Activated CD8-positive, alpha-beta T cell treated with anti-CD3 and anti-CD28 coated beads, Interleukin-2, amount 10 ng/mL, durations not matched to agents 7 days and 5 days (primary cell): Measurements from ENCODE around the gene AGTRAP. TPM values are rescaled to one million over a fixed set of nuclear protein-coding genes. Genes with fewer than 3 reads are reported as not detected.
A peak's percentile ranks its signal among the peaks of the same experiment; 100 is the strongest.

ENCODE experiments used
- ATAC-seq: fragments of 150-1000 bp; cut with Tn5 transposase; one replicate; pipeline ENCODE4 v1.10.0; 2021; ENCODE audit warnings: moderate library complexity
- CTCF ChIA-PET: fragments of 350-600 bp; sonication (Branson Sonifier 250); formaldehyde crosslinking; loops from one replicate; lab custom pipeline; 2021; ENCODE audit warnings: antibody characterized with exemption; lab: Charles Lee
- POLR2A ChIA-PET: fragments of 350-600 bp; sonication (Branson Sonifier 250); formaldehyde crosslinking; loops from one replicate; lab custom pipeline; 2021; ENCODE audit warnings: antibody characterized with exemption; lab: Charles Lee
- DNase-seq: peaks from one replicate; pipeline ENCODE4 v3.0.0-alpha.2; 2020
- H3K27ac Mint-ChIP-seq: one replicate; pipeline ENCODE4 v1.8.0; 2021; ENCODE audit warnings: mild to moderate bottlenecking, mixed read lengths
- H3K27me3 Mint-ChIP-seq: one replicate; pipeline ENCODE4 v1.8.0; 2021; ENCODE audit warnings: low read depth, mixed read lengths
- H3K36me3 Mint-ChIP-seq: one replicate; pipeline ENCODE4 v1.8.0; 2021; ENCODE audit warnings: low read depth, mixed read lengths
- H3K4me1 Mint-ChIP-seq: one replicate; pipeline ENCODE4 v1.8.0; 2021; ENCODE audit warnings: low read depth, mixed read lengths
- H3K4me3 Mint-ChIP-seq: one replicate; pipeline ENCODE4 v1.8.0; 2021; ENCODE audit warnings: mild to moderate bottlenecking, mixed read lengths
- H3K9me3 Mint-ChIP-seq: one replicate; pipeline ENCODE4 v1.8.0; 2022; ENCODE audit warnings: mixed read lengths; ENCODE audit not compliant: insufficient read depth
- total RNA-seq, 2 experiments: library from RNA; stranded (reverse); gene quantifications; one replicate each; pipeline ENCODE4 v1.2.3, GENCODE V29; 2021

The AGTRAP gene, protein sequence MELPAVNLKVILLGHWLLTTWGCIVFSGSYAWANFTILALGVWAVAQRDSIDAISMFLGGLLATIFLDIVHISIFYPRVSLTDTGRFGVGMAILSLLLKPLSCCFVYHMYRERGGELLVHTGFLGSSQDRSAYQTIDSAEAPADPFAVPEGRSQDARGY
- total RNA-seq: 10 to 100 TPM; 82.5 to 84.2 TPM

DNA sequence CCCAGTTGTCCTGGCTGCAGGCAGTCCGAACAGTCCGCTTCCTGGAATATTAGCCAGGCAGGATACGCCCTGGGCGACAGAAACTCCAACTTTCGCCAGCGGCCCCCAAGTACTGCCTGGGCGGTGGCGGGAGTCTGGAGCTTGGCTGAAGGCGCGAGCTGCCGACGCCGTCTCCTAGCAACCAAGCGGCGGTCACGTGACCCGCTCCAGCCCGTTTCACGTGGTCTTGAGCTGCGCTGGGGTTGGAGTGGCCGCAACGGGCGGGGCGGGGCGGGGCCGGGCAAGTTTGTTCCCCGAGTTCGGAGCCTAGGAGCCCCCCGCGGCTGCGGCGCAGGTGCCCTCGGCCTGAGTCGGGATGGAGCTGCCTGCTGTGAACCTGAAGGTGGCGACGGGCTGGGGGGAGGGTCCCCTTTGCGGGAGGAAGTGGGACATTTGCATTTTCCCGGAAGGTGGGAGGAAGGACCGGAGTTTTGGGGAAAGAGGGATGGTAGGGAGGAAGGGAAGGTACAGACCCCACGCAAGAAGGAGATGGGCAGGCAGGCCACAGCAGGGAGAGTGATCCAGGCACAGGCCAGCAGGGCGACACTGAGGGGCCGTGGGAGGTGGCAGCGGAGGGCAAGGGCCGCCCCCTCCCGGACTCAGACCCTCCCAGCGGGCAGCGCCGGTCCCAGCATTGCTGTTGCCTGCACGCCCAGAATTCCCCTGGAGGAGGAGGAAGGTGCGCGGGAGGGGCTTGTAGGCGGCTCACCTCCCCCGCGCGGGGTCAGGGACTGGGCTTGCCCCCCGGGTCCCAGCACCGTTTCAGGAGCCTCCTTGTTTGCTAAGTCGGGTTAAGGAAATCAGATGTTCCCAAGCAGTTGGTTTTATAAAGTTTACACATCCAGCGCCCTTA, at the start of gene AGTRAP:
Gene AGTRAP (plus strand): TSS at position 283 of the 892 bp plus-strand sequence. CDS start 73 bp downstream, at position 356.
- ChIA-PET POLR2A (interaction anchor here (0.6 to 2.2 kb wide), 5 partner anchors 16 to 1259 kb away, joined by 3 to 11 read pairs (median 8); partner anchors contain the start of gene FBXO6), CTCF (interaction anchor here (1.0 to 4.1 kb wide), 7 partner anchors 13 to 93 kb away, joined by 3 to 36 read pairs (median 10); partner anchors contain the start of genes FBXO6 and MAD2L2)
- Mint-ChIP-seq H3K4me3 (peak within 1 kb of the TSS; percentile 98), H3K27ac (peak within 1 kb of the TSS; percentile 91), H3K27me3 (no peaks in the 10 kb centered on the region), H3K4me1 (peaks cover 74% of the 10 kb centered on the region), H3K36me3 (peaks cover 34% of the 10 kb centered on the region), H3K9me3 (no peaks in the 10 kb centered on the region)
- peak; percentile 81 for ATAC-seq
- DNase-seq: peak; percentile 94

DNA sequence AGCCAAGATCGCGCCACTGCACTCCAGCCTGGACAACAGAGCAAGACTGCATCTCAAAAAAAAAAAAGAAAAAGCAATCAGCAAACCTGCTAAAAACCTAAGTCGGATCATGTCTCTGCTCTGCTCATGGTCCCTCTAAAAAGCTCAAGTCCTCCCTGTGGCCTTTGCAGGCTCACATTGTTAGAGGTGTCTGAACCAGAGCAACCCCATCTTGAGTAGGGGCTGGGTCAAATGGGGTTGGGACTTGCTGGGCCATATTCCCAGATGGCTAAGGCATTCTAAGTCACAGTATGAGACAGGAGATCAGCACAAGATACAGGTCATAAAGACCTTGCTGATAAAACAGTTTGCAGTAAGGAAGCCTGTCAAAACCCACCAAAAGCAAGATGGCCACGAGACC, 47.4 kb upstream of the AGTRAP start:
- Mint-ChIP-seq H3K27ac (no peak overlapping the region), H3K36me3 (peaks cover 1% of the 10 kb centered on the region), H3K9me3 (no peaks in the 10 kb centered on the region), H3K4me1 (peaks cover 29% of the 10 kb centered on the region), H3K27me3 (peaks cover 48% of the 10 kb centered on the region), H3K4me3 (no peak overlapping the region)
- ChIA-PET CTCF (interaction anchor here (3.8 kb wide), 1 partner anchor 31 kb away, joined by 10 read pairs; no protein-coding TSS in a partner anchor), POLR2A (no interaction called here)
- no peak for DNase-seq
- no peak for ATAC-seq

DNA sequence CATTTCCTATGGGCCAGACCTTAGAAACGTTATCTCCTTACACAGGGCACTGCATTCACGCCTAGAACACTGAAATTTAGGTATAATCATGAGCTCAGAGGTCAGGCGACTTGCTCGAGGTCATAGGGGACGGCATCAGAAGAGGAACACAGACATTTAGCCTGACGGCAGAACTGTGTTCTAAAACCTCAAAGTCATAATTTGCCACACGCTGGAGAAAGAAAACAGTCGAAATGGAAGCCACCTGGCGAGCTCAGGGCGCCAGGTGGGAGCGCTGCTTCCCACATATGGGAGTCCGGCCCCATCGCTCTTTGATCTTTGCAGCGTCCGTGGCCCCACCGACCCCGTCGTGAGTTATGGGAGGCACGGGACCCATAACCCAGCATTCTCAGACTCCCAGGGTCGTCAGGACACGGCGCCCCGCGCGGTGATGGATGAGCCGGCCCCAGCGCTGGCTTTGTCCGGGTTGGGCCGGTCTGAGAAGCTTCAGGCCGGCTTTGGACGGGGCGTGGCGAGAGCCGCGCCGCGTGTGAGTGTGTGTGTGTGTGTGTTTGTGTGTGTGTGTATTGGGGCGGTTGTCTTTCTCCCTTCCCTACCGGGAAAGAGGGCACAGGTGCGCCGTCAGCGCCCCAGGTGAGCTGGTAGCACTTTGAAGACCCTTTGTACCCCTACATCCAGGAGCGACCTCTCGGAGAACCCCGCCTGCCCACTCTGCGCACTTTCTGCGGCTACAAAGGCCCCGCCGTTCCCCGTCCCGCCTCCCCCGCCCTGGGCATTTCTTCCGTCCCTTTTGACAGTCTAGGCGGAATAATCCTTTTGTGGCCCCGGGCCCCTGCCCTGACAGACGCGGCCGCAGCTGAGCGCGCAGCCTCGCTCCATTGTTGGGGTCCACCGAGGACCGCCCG, 45.3 kb upstream of the AGTRAP start:
- Mint-ChIP-seq H3K9me3 (no peaks in the 10 kb centered on the region), H3K4me1 (peaks cover 36% of the 10 kb centered on the region), H3K4me3 (peak overlapping the region; percentile 73), H3K36me3 (peaks cover 1% of the 10 kb centered on the region), H3K27ac (no peak overlapping the region), H3K27me3 (peaks cover 46% of the 10 kb centered on the region)
- ATAC-seq: peak; percentile 7
- DNase-seq: no peak
- ChIA-PET POLR2A (interaction anchor here (0.9 to 1.8 kb wide), 4 partner anchors 9 to 217 kb away, joined by 3 to 10 read pairs (median 5); partner anchors contain the start of gene FBXO6), CTCF (interaction anchor here (0.7 to 2.0 kb wide), 4 partner anchors 26 to 114 kb away, joined by 3 to 7 read pairs (median 3); partner anchors contain the start of gene FBXO6)

DNA sequence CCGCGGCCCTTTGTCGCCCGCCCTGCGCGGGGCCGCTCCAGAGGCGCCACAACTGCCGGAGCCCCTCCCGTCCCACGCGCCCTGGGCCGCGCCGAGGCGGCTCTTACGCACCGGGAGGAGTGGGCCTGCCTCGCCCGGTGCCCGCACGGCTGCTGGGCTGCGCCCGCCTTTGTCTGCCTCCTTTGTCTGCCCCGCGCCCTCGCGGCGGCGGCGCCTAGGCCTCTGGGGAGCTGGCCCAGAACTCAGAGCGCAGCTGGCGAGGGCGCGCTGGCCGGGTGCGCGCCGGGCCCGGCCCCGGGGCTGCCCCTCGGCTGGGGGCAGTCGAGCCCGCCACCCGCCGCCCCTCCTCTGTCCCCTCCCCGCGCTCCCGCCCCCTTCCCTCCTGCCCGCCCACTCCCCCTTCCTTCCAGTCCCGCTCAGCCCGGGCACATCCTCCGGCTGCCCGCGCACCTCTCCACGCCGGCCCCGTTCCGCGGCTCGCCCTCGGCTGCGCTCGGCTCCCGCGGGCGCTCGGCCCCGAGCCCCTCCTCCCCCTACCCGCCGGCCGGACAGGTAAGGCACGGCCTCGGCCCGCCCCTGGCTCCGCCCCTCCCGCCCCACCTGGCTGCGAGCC, 44.5 kb upstream of the AGTRAP start, which contains the start of gene DRAXIN:
Gene DRAXIN (plus strand): TSS at position 409 of the 613 bp plus-strand sequence. CDS start 14,549 bp downstream, outside the sequence.
- peak within 1 kb of the TSS; percentile 73 for H3K4me3 Mint-ChIP-seq
- ChIA-PET POLR2A (interaction anchor here (1.0 to 1.8 kb wide), 2 partner anchors 27 to 217 kb away, joined by 3 to 10 read pairs; partner anchors contain the start of gene FBXO6), CTCF (interaction anchor here (2.0 kb wide), 1 partner anchor 28 kb away, joined by 7 read pairs; no protein-coding TSS in a partner anchor)
- peaks cover 1% of the 10 kb centered on the region for H3K36me3 Mint-ChIP-seq
- peak; percentile 29 for DNase-seq
- peaks cover 36% of the 10 kb centered on the region for H3K4me1 Mint-ChIP-seq
- H3K9me3 Mint-ChIP-seq: no peaks in the 10 kb centered on the region
- peak within 1 kb of the TSS; percentile 91 for H3K27ac Mint-ChIP-seq
- H3K27me3 Mint-ChIP-seq: peaks cover 41% of the 10 kb centered on the region
- peak; percentile 45 for ATAC-seq

DNA sequence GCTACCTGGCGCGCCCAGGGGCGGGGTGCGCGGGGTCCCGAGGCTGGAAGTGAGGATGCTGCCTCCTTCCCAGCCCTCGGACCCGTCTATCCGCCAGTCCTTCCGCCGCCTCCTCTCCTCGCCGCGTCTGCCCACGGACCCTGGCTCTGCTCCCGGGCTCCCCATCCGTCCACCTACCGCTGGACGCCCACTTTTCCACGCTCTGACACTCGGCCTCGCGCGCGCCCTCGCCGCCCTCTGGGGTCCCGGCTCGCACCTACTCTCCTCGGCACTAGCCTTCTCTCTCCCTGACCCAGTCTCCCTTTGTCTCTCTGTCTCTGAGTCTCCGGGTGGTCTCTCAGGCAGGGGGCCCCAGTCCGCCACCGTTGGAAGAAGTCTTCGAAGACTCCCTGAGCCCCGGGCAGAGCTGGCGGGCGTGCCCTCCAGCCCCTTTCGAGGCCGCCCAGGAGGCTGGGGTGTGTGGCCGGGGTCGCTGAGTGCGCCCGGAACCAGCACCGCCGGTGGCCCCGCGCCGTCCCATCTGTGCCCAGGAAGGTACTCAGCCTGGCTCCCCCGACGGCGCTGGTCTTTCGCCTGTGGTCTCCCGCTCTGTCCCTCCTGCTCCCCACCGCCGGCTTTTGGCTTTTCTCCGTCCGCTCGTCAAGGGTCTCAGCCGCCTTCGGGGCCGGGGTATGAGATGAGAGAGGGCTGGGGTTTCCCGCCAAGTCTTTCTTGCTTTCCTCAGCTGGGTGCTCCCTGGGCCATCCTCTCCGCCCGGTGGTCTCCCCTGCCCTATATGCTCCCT, 43.8 kb upstream of the AGTRAP start:
- ATAC-seq: peak; percentile 12
- POLR2A ChIA-PET: interaction anchor here (0.7 to 1.2 kb wide), 3 partner anchors 11 to 216 kb away, joined by 3 to 7 read pairs (median 4); partner anchors contain the start of gene MAD2L2
- peak overlapping the region; percentile 71 for H3K4me3 Mint-ChIP-seq
- CTCF ChIA-PET: interaction anchor here (0.7 to 1.2 kb wide), 2 partner anchors 27 kb away, joined by 5 to 8 read pairs; no protein-coding TSS in a partner anchor
- peaks cover 38% of the 10 kb centered on the region for H3K4me1 Mint-ChIP-seq
- H3K27ac Mint-ChIP-seq: peak overlapping the region; percentile 91
- peaks cover 1% of the 10 kb centered on the region for H3K36me3 Mint-ChIP-seq
- DNase-seq: no peak
- peaks cover 41% of the 10 kb centered on the region for H3K27me3 Mint-ChIP-seq
- H3K9me3 Mint-ChIP-seq: no peaks in the 10 kb centered on the region

DNA sequence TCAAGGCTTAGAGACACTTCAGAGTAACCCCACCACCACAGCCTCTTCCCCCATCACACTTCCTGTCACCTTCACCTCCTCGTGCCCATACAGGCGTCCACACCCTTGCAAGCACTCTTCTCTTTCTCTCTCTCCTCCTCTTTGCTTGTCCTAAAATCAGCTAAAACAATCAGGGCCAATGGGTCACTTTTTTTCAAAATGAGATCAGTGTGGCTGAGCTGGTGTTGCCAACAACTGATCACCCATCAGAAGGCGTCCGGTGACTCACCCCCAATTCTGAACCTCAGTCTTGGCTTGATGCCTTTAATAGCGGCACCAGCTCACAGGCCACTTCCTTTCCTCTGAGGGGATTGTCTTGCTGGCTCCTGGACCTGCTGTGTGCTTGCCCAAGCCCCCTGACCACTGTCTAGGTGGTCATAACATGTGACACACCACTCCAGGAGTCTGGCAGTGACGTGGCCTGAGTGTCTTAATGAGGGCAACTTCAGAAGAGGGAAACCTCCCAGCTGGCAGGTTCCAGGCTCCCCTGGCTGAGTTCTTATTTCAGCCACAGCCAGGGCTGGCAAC, 42.8 kb upstream of the AGTRAP start:
- DNase-seq (peak; percentile 74), ATAC-seq (peak; percentile 67)
- Mint-ChIP-seq H3K4me1 (peaks cover 45% of the 10 kb centered on the region), H3K27ac (peak overlapping the region; percentile 91), H3K4me3 (peak overlapping the region; percentile 71), H3K36me3 (peaks cover 1% of the 10 kb centered on the region), H3K9me3 (no peaks in the 10 kb centered on the region), H3K27me3 (peaks cover 35% of the 10 kb centered on the region)
- ChIA-PET CTCF (interaction anchor here (0.7 to 1.4 kb wide), 4 partner anchors 11 to 28 kb away, joined by 3 to 8 read pairs (median 4); no protein-coding TSS in a partner anchor), POLR2A (interaction anchor here (0.9 to 1.5 kb wide), 4 partner anchors 12 to 217 kb away, joined by 3 to 7 read pairs (median 5); partner anchors contain the start of genes FBXO6 and MAD2L2)

DNA sequence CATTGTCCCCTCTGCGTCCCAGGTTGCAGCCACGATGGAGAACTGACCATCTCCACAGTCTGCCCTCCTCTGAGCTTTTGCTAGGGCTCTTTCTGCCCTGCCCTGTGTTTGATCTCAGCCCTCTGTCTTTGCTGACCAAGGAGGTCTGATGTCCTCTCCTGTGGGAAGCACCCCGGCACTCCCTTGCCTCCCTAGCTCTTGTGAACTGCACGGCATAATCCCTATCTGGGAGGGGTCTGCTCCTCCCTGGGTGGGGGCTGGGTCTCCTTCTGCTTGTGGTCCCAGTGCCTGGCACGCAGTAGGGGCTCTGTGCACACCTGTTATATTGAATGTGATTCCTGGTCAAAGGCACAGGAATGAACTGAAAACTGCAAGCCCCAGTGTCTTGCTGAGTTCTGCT, 42.0 kb upstream of the AGTRAP start:
- ChIA-PET POLR2A (interaction anchor here (0.5 to 1.6 kb wide), 4 partner anchors 13 to 216 kb away, joined by 3 to 7 read pairs (median 6); partner anchors contain the start of gene MAD2L2), CTCF (interaction anchor here (0.9 to 1.4 kb wide), 2 partner anchors 12 to 17 kb away, joined by 3 to 4 read pairs; no protein-coding TSS in a partner anchor)
- Mint-ChIP-seq H3K36me3 (peaks cover 1% of the 10 kb centered on the region), H3K27me3 (peaks cover 37% of the 10 kb centered on the region), H3K4me1 (peaks cover 49% of the 10 kb centered on the region), H3K27ac (peak overlapping the region; percentile 91), H3K4me3 (peak overlapping the region; percentile 29), H3K9me3 (no peaks in the 10 kb centered on the region)
- no peak for DNase-seq
- no peak for ATAC-seq

DNA sequence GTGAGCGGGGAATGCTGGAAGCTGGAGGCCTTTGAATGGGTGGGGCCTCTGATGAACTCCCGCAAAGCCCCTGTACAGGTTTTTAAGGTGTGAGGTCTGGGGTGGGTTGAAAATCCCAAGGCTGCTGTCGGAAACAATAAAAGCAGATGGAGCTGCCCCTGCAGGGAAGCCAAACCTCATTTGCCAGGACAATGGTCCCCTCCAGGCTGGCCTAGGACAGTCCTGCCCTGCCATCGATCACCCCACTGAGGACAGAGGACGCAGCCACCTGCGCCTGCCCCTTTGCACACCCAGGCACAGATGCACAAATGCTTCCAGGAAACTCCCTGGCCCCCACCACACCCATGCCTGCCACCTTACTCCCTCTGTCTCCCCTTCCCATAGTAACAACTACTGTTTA, 40.1 kb upstream of the AGTRAP start:
- Mint-ChIP-seq H3K9me3 (no peaks in the 10 kb centered on the region), H3K4me1 (peaks cover 36% of the 10 kb centered on the region), H3K36me3 (peaks cover 1% of the 10 kb centered on the region), H3K27ac (no peak overlapping the region), H3K27me3 (peaks cover 26% of the 10 kb centered on the region), H3K4me3 (no peak overlapping the region)
- CTCF ChIA-PET: interaction anchor here (1.4 to 2.8 kb wide), 2 partner anchors 14 to 24 kb away, joined by 3 to 7 read pairs; no protein-coding TSS in a partner anchor
- DNase-seq: no peak
- no peak for ATAC-seq
- POLR2A ChIA-PET: interaction anchor here (1.0 kb wide), 1 partner anchor 214 kb away, joined by 3 read pairs; no protein-coding TSS in a partner anchor

DNA sequence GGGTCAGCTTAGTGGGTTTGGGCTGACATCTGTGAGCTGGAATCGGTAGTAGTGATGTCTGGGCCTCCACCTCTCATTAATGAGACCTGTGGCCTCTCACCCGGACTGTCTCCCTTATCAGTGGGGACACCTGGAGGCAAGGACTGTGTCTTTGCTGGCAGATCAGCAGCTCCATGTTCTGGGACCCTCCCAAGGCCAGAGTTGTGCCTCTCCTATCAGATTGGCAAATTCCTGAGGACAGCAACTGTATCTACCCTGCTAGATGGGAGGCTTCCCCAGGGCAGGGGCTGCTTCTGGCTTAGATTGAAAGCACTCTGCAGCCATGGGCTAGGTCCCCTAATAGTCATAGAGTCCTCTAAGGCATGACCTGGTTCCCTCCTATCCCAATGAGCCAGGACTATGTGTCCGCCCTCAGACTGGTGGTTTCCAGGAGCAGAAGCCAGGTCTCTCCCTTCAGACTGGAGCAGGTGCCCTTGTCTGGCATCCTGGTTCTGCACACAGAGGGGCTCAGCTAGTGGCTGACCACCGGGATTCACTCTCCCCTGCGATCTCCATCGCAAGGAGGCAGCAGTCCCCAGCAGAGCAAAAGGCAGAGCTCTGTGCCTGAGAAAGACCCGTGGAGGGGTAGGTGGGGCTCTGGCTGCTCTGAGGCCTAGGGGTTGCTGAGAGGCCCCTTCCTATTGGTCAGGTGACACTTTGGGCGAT, 38.6 kb upstream of the AGTRAP start:
- POLR2A ChIA-PET: interaction anchor here (1.0 kb wide), 1 partner anchor 213 kb away, joined by 3 read pairs; no protein-coding TSS in a partner anchor

More for the DNA sequence above, 38.6 kb upstream of the AGTRAP start:
- Mint-ChIP-seq H3K27me3 (peaks cover 23% of the 10 kb centered on the region), H3K9me3 (no peaks in the 10 kb centered on the region), H3K4me3 (no peak overlapping the region), H3K4me1 (peaks cover 32% of the 10 kb centered on the region), H3K27ac (no peak overlapping the region), H3K36me3 (peaks cover 1% of the 10 kb centered on the region)
- CTCF ChIA-PET: interaction anchor here (1.5 to 2.8 kb wide), 3 partner anchors 11 to 22 kb away, joined by 3 to 8 read pairs (median 7); no protein-coding TSS in a partner anchor
- DNase-seq (no peak), ATAC-seq (no peak)
